OCI-LY1 (cell line): ENCODE data around the gene LRP5.

Source experiments
- H2AFZ ChIP-seq: fragments of 200-600 bp; sonication (generic), shearing (Covaris generic); 2 replicates; pipeline ENCODE4 v1.6.0; 2014; ENCODE audit warnings: antibody characterized with exemption, mild to moderate bottlenecking, low read length
- H3F3A ChIP-seq: fragments of 200-600 bp; sonication (generic), shearing (Covaris generic); 2 replicates; pipeline ENCODE4 v1.6.0; 2014; ENCODE audit warnings: mild to moderate bottlenecking, antibody characterized with exemption, low read length, moderate library complexity; ENCODE audit not compliant: insufficient read depth
- H3K27ac ChIP-seq: fragments of 200-600 bp; sonication (generic); 2 replicates; pipeline ENCODE4 v1.5.1; 2014; ENCODE audit warnings: low read length, mixed run types, mild to moderate bottlenecking, low read depth; ENCODE audit not compliant: poor library complexity, severe bottlenecking
- H3K27me3 ChIP-seq: fragments of 200-600 bp; sonication (generic); 2 replicates; pipeline ENCODE4 v1.6.0; 2014; ENCODE audit warnings: antibody characterized with exemption, mild to moderate bottlenecking, low read length, moderate library complexity; ENCODE audit not compliant: insufficient read depth
- H3K36me3 ChIP-seq: fragments of 200-600 bp; sonication (generic); 2 replicates; pipeline ENCODE4 v1.6.1; 2014; ENCODE audit warnings: mild to moderate bottlenecking, antibody characterized with exemption, low read length, moderate library complexity, mixed read lengths; ENCODE audit not compliant: insufficient read depth
- H3K4me1 ChIP-seq: fragments of 200-600 bp; sonication (generic); 2 replicates; pipeline ENCODE4 v1.5.1; 2014; ENCODE audit warnings: mild to moderate bottlenecking, low read length, moderate library complexity; ENCODE audit not compliant: insufficient read depth, severe bottlenecking
- H3K4me2 ChIP-seq: fragments of 200-600 bp; sonication (generic), shearing (Covaris generic); 2 replicates; pipeline ENCODE4 v1.6.1; 2014; ENCODE audit warnings: low read length
- H3K4me3 ChIP-seq: fragments of 200-600 bp; sonication (generic); 2 replicates; pipeline ENCODE4 v1.5.1; 2014; ENCODE audit warnings: low read length, low read depth, mild to moderate bottlenecking, mixed read lengths; ENCODE audit not compliant: poor library complexity, severe bottlenecking
- H3K79me2 ChIP-seq: fragments of 200-600 bp; shearing (Covaris generic); 2 replicates; pipeline ENCODE4 v1.6.1; 2016; ENCODE audit warnings: mixed run types, low read length, mixed read lengths; ENCODE audit not compliant: insufficient read depth
- H3K9ac ChIP-seq: fragments of 200-600 bp; sonication (generic), shearing (Covaris generic); 2 replicates; pipeline ENCODE4 v1.6.1; 2014; ENCODE audit warnings: mild to moderate bottlenecking, low read length, mixed read lengths
- H3K9me2 ChIP-seq: fragments of 200-600 bp; sonication (generic), shearing (Covaris generic); 2 replicates; pipeline ENCODE4 v1.6.1; 2014; ENCODE audit warnings: low read depth, mild to moderate bottlenecking, low read length, mixed read lengths
- H3K9me3 ChIP-seq: fragments of 200-600 bp; shearing (Covaris generic); 2 replicates; pipeline ENCODE4 v1.6.1; 2014; ENCODE audit warnings: low read length, mixed read lengths
- H4K20me1 ChIP-seq: fragments of 200-600 bp; sonication (generic), shearing (Covaris generic); 2 replicates; pipeline ENCODE4 v1.6.0; 2016; ENCODE audit warnings: mild to moderate bottlenecking, low read length; ENCODE audit not compliant: insufficient read depth
- EZH2 ChIP-seq: fragments of 200-600 bp; sonication (generic), shearing (Covaris generic); IDR thresholded peaks from 2 replicates; pipeline ENCODE4 v1.8.0; 2017; ENCODE audit warnings: borderline replicate concordance, mixed run types, mild to moderate bottlenecking, antibody characterized with exemption, low read length, moderate library complexity, mixed read lengths
- TF ChIP-seq, protein P1 (sequence below): fragments of 200-600 bp; sonication (generic), shearing (Covaris generic); IDR thresholded peaks from 2 replicates; pipeline ENCODE4 v1.5.1; 2017; ENCODE audit warnings: mild to moderate bottlenecking, antibody characterized with exemption, low read length, moderate library complexity, mixed read lengths

Gene LRP5

GRCh38 chr11:68357568-68357967, 45.2 kb downstream of the LRP5 start:
- Histone ChIP-seq H3K27ac (no peak overlapping the region), H3K79me2 (no peaks in the 10 kb centered on the region), H3K27me3 (peaks cover 24% of the 10 kb centered on the region; the same call in 1 of the 2 replicates), H2AFZ (no peak overlapping the region), H3K36me3 (no peaks in the 10 kb centered on the region), H3K4me1 (no peaks in the 10 kb centered on the region), H3K9ac (no peak overlapping the region), H4K20me1 (no peaks in the 10 kb centered on the region), H3K9me2 (no peaks in the 10 kb centered on the region), H3F3A (no peaks in the 10 kb centered on the region), H3K4me3 (no peak overlapping the region), H3K4me2 (no peak overlapping the region), H3K9me3 (no peaks in the 10 kb centered on the region)
- TF ChIP-seq, protein P1, sequence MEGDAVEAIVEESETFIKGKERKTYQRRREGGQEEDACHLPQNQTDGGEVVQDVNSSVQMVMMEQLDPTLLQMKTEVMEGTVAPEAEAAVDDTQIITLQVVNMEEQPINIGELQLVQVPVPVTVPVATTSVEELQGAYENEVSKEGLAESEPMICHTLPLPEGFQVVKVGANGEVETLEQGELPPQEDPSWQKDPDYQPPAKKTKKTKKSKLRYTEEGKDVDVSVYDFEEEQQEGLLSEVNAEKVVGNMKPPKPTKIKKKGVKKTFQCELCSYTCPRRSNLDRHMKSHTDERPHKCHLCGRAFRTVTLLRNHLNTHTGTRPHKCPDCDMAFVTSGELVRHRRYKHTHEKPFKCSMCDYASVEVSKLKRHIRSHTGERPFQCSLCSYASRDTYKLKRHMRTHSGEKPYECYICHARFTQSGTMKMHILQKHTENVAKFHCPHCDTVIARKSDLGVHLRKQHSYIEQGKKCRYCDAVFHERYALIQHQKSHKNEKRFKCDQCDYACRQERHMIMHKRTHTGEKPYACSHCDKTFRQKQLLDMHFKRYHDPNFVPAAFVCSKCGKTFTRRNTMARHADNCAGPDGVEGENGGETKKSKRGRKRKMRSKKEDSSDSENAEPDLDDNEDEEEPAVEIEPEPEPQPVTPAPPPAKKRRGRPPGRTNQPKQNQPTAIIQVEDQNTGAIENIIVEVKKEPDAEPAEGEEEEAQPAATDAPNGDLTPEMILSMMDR = no peak
- TF ChIP-seq EZH2 = no peak

GRCh38 chr11:68358416-68358815, 46.0 kb downstream of the LRP5 start:
- no peaks in the 10 kb centered on the region for H3K9me2 ChIP-seq
- peaks cover 21% of the 10 kb centered on the region; the same call in 1 of the 2 replicates for H3K27me3 ChIP-seq
- H3K36me3 ChIP-seq = no peaks in the 10 kb centered on the region
- no peaks in the 10 kb centered on the region for H3K4me1 ChIP-seq
- no peak overlapping the region for H3K4me3 ChIP-seq
- H3K9me3 ChIP-seq = no peaks in the 10 kb centered on the region
- no peak overlapping the region for H3K9ac ChIP-seq
- no peaks in the 10 kb centered on the region for H4K20me1 ChIP-seq
- H2AFZ ChIP-seq = no peak overlapping the region
- no peaks in the 10 kb centered on the region for H3K79me2 ChIP-seq
- no peak for TF ChIP-seq EZH2
- TF ChIP-seq, protein P1 = no peak
- no peak overlapping the region for H3K27ac ChIP-seq
- no peaks in the 10 kb centered on the region for H3F3A ChIP-seq
- H3K4me2 ChIP-seq = no peak overlapping the region

- no peak overlapping the region for H2AFZ ChIP-seq
- no peaks in the 10 kb centered on the region for H3F3A ChIP-seq
- no peaks in the 10 kb centered on the region for H3K36me3 ChIP-seq
- H3K27ac ChIP-seq = no peak overlapping the region
- no peak overlapping the region for H3K4me3 ChIP-seq
- no peak overlapping the region for H3K9ac ChIP-seq
- no peaks in the 10 kb centered on the region for H4K20me1 ChIP-seq
- H3K9me3 ChIP-seq = no peaks in the 10 kb centered on the region
- TF ChIP-seq, protein P1 = no peak
- no peak for TF ChIP-seq EZH2
- H3K27me3 ChIP-seq = peaks cover 14% of the 10 kb centered on the region; the same call in 1 of the 2 replicates
- no peaks in the 10 kb centered on the region for H3K9me2 ChIP-seq
- no peaks in the 10 kb centered on the region for H3K79me2 ChIP-seq
- H3K4me1 ChIP-seq = no peaks in the 10 kb centered on the region
- H3K4me2 ChIP-seq = no peak overlapping the region
Observed at GRCh38 chr11:68361702-68362101, 49.3 kb downstream of the LRP5 start.
